T1000 (cell line): Measurements from ENCODE around the gene EFCAB6.

Experiments
- DNase-seq: peaks from one replicate; lab custom pipeline; 2025; ENCODE audit warnings: mixed read lengths; lab: John Stamatoyannopoulos, UW

Gene EFCAB6

DNA sequence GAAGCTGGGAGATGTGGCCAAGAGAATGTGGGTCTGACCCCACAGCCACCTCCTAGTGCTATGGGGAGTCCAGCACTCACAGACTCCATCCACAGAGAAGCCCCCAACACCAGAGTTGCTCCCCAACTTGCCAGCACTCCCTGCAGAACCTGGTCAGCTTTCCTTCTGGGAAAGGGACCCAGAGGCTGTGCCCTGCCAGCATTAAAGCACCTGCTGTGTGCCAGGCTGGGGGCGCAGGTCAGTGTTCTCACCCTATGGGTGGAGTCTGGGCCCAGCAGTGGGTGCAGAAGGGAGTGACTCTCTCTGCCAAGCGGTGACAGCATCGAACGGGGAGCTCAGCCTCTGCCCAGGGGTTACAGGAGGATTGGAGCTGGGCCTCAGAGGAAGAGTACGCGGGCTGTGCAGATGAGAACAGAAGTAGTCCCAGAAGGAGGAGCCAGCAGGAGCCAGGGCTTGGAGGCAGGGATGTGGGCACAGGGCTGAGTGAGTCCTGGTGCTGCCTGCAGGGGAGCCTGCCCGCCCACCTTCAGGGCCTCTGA is 285.9 kb downstream of the EFCAB6 start:
- no peak for DNase-seq

DNA sequence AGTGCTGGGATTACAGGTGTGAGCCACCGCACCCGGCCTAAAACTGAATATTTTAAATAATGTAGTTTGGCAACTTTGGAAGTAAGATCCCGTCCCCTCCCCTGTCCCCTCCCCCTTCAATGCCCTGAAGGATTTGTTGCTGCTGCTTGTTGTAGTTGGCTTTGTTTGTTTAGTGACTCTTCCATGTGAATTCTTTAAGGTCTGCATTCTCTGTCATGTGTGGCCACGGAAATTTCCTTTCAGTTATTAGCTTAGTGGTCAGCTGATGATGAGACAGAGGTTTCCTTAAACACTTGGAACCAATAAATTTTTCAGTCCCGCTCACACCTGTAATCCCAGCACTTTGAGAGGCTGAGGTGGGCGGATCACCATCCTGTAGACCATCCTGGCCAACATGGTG is 290.4 kb downstream of the EFCAB6 start:
- no peak for DNase-seq

DNA sequence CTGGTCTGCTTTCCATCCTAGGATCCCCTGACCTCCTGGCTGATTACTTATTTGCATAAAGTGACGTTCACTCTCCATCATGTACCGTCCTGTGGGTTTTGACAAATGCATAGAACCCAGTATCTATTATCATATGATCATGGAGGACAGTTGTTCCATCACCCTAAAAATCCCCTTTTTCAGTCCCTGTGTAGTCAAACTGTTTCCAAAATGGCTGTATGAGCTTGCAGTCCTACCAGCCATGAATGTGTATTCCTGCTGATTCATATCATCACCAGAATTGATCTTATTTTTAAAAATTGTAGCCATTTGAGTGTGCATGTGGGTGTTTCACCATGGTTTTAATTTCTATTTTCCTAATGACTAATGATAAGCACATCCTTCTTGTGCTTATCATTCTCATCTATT is 291.5 kb downstream of the EFCAB6 start:
- DNase-seq, result no peak

DNA sequence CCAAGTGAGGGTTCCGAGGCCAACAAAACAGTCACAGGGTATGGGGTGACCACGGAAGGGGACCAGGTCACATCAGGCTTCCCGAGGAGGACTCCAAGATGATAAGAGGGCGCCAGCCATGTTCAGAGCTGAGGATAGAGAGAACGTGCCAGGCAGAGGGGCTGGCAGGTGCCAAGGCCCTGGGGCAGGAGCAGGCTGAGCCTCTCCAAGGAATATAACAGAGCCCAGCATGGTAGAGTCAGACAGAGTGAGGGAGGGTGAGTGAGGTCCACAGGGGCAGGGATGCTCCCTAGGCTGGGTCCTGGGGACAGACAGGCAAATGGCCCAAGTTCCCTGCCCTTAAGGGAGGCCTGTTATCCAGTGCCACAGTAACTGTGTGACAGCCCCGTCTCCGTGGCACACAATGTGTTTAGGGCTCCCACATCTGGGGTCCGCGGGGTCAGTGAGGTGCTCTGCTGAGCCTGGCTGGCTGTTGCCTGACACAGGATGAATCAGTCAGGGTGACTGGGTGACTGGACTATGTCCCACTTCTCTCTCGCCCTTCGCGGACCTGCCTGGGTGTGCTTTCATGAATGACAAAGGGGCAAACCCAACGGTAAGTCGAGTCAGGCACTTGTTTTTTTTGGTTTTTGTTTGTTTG is 295.0 kb downstream of the EFCAB6 start:
- no peak for DNase-seq

DNA sequence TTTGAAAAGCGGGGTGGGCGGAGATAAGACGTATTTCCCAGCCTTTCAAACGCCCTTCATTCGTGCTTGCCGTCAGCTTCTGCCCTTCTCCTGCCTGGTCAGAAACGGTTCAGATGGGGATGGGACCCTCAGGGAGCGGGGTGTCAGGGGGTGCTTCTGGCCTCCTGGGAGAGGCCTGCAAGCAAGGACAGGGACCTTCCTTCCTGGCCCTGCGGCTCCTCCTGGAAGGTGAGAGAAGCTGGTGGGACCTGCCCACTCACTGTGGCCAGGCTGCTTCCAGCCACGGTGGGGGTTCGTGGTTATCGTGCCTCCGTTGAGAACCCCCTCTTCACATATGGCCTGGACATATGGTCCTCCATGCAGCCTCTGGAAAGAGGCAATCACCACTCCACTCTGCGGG is 295.7 kb downstream of the EFCAB6 start:
- no peak for DNase-seq

DNA sequence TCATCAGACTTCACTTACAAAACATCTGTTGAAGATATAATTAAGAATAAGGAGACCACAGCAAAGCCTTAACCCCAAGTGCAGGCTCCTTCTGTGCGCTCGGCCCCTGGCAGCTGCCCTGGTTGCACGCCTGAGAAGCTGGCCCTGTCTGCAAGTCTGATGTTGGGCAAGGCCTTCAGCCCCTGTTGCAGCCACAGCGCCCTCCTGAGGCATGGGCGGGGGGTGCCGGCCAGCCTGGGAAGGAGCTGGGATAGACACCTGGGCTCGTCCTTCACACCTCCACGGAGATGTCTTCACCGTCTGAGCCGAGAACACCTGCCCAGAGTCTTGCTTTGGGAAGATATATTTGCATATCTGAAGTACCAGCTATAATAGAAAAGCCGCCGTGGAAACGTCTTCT is 296.2 kb downstream of the EFCAB6 start:
- DNase-seq, result no peak

DNA sequence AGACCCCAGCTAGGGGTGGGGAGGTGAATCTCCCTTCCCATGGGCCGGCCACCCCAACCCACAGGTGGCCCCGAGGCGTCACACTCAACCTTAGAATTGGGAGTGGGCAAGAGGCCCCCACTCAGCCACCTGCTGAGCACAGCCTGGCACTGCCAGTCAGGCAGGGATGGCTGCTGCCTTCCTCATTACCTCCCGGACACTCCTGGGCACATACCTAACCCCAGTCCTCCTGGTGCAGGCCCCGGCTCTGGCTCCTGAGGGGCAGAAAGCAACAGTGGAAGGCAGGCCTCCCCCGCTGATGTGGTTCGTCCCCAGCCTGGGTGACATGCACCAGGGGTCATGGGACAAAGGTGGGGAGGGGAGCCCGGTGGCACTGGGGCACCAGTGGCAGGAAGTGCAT is 296.7 kb downstream of the EFCAB6 start:
- no peak for DNase-seq

DNA sequence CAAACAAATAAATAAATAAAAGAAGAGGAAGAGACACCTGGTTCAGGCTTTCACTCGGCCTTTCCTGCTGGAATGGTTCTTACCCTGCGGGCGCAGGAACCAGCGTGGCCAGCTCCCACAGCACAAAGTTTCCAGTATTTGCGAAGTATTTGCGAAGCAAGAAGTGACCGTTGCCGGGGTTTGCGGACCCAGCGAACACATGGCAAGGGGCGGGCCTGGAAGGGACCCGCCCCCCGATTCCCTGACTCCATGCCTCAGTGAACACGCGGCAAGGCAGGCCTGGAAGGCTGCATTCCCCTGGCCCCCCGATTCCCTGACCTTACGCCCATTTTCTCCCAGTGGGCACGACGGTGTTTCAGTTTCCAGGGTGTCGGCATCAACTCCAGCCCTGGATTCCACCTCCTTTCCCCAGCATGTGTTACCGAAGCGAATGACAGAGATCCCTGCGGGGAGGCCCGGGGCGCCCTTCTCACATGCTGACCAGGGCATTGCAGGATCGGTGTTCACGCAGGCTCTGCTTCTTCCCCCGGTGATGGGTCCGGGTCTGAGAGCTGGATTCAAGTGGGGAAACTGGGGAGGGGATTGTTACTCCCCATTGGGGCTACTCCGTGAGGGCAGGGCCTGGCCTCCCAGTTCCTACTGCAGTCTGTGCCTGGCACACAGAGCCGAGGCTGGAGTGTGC is 297.5 kb downstream of the EFCAB6 start:
- DNase-seq, result no peak

DNA sequence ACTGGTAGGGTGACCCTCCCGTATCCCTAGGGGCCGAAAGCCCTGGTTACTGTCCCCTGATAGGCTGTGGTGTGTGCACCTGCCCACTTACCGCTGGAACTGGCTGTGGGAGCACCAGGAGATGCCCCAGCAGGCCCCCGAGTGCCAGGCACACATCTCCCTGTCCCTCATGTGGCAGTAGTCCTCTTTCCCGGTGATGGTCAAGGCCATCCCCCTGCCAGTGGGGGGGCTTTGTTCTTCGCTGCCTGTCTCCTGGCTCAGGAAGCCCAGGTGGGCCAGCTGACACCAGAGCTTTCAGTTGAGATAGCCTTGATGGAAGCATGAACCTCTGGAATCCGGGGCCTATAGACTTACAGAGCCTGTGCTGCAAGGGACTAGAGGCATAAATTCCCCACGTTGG is 299.8 kb downstream of the EFCAB6 start:
- DNase-seq, result no peak

DNA sequence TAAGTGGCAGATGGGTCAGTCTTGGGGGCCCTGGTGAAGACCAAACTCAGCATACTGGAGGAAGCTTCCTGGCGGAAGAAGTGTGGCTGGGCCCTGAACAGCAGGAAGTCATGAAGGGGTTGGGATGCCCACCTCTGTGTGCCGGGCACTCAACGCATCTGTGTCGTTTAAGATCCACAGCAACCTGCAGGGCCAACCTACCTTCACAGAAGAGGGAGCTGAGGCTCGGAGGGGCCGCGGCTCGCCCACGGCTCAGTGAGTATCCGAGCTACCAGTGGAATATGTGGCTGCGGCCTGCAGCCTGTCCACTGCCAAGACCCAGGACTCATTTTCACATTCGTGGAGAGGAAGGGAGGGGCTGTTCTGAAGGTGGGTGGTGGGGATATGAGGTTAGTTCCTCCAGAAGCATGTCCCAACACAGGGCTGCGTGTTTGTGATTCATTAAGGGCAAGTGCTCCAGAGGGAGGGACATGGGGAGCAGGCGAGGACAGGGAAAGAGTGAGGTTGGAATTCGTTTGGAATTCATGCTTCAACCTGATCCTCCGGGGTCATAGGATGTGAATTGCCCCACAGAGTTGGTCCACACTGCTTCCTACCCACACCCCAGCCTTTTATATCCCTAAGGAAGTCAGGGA is 300.7 kb downstream of the EFCAB6 start:
- DNase-seq, result no peak

DNA sequence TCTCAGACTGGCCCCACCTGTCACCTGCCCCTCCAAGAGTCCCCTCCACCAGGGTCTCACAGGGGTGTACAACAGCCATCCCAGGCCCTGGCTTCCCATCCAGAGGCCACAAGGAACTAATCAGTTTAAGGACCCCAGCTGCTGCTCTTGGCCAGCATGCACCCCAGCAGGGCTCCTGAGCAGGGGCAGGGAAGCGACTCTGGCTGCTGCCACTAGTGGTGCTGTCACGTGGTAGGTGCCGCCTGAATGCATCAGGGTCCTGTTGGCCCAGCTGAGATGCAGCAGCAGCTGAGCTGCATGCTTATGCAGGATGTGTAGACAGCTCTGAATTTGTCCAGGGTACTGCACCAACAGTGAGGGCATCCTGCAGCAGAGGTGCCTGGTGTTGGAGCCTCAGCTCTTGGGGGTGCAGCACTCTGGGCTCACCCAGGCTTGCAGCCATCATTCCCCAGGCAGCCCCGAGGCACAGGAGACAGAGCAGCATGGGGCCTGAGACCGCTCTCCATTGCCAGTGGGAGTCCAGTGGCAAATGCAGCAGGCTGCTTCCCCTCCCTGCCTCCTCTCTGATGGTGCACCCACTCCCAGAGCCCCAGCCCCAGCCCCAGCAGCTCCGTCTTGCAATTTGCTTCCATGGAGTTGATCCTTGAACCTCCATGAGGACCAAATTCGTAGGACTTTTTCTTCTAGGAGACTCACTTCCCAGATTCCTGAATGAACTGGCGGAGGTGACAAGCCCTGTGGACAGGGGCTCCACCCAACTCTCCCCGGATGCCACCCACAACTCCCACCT is 301.6 kb downstream of the EFCAB6 start:
- no peak for DNase-seq

DNA sequence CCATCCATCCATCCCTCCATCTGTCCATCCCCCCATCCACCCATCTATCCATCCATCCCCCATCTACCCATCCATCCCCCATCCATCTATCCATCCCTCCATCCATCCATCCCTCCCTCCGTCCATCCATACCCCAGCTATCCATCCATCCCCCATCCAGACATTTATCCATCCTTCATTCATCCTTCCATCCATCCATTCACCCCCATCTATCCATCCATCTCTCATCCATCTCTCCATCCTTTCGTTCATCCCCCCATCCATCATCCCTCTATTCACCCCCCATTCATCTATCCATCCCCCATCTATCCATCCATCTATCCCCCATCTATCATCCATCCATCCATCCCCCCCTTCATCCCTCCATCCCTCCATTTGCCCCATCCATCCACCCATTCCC is 302.8 kb downstream of the EFCAB6 start:
- DNase-seq, result no peak

DNA sequence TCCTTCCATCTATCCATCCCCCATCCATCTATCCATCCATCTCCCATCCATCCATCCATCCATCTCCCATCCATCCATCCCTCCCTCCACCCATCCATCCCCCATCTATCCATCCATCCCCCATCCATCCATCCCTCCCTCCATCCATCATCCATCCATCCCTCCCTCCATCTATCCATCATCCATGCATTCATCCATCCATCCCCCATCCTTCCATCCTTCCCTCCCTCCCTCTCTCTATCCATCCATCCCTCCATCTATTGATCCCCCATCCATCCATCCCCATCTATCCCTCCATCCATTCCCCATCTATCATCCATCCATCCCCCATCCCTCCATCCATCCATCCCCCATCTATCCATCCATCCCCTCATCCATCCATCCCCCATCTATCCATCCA is 303.6 kb downstream of the EFCAB6 start:
- DNase-seq, result no peak

DNA sequence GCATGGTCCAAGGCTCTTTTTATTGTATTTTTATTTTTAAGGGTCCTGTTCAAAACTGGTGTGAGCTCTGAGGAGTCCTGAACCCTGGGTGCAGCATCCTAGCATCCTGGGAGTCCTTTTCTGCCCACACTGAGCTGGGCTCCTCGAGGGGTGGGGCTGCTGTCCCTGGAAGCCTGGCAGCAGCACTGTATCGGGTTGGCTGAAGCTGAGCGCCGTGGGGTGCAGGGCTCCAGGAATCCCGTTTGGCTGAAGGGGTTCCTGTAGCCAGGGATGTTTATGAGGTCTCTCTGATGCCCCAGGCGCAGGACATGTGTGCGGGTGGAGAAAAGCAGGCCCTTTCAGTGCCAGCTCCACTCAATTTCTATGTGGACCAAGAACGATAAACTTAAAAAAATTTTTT is 304.9 kb downstream of the EFCAB6 start:
- no peak for DNase-seq

DNA sequence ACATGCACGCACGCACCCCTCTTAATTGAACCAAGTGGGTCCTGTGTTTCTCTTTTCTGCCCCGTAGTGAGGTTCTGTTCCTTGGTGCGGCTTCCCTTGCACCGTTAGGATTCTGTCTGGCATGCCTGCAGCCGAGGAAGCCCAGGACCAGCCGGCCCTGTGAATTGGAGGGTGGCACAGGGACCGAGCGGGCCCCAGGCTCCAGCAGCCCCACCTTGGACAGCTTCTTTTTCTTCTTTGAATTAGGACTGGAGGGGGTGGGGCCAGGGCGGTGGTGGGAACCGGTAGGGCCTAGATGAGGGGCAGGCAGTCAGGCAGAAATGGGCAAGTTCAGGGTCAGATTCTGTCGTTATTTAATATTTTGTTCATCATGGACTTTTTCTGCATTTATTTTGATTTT is 305.6 kb downstream of the EFCAB6 start:
- DNase-seq, result no peak

DNA sequence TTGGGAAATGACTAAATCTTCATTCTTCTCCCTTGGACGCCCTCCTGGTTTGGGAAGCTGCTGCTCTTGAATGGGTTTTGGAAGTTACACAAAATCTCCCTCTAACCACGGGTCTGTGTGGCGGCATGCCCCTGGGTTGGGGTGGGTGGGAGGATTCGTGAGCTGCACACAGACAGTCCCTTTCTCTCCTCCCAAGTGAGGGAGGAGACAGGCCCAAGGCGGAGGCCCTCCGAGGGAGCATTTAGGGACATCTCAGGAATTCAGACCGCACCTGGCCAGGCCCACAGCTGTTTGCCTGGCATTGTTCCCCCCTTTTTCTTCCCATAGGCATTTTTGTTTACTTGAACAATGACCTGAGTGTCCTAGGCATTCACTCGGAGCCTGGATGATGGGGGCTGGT is 306.2 kb downstream of the EFCAB6 start:
- DNase-seq, result no peak

DNA sequence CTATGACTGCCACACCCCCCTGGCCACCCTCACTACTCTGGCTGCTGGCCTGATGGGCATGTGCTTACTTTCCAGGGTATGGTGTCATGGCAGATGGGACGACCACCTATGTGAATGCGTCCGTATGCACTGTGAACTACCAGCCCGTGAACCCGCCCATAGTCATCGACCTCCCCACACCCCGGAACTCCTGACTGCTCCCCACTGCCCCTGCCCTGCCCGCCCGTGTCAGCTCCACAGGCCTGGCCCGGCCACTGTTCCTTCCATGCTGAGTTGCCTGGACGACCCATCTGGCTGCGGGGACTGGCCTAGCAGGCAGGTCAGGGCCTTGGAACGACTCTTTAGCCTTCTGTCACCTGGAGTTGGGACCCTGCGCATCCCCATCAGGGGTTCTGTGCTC is 306.7 kb downstream of the EFCAB6 start:
- no peak for DNase-seq

DNA sequence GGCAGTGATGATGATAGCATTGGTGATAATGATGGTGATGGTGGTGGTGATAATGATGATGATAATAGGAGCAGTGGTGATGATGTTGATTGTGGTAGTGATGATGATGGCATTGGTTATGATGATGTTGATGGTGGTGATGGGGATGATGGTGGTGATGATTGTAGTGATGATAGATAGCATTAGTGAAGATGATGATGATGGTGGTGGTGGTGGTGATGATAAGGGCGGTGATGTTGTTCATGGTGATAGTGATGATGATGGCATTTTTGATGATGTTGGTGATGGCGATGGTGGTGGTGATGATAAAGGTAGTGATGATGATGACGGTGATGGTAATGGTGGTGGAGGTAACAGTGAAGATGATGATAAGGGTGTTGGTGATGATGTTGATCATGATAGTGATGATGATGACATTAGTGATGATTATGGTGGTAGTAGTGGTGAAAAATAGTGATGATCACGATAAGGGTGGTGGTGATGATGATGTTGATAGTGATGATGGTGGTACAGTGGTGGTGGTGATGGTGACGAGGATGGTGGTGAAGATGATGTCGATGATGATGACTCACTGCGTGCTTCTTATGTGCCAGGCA is 307.3 kb downstream of the EFCAB6 start:
- no peak for DNase-seq

DNA sequence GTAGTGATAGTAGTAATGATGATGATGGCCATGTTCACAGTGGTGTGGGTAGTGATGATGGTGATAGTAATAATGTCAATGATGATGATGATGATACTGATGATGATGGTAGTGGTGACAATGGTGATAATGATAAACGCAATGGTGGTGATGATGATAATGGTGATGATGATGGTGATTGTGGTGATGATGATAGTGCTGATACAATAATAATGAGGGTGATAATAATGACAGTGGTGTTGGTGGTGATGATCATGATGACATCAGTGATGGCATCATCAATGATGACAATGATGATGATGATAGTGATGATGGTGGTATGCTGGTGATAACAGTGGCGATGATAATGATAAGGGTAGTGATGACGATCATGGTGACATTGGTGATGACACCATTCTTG is 308.0 kb downstream of the EFCAB6 start:
- DNase-seq, result no peak

DNA sequence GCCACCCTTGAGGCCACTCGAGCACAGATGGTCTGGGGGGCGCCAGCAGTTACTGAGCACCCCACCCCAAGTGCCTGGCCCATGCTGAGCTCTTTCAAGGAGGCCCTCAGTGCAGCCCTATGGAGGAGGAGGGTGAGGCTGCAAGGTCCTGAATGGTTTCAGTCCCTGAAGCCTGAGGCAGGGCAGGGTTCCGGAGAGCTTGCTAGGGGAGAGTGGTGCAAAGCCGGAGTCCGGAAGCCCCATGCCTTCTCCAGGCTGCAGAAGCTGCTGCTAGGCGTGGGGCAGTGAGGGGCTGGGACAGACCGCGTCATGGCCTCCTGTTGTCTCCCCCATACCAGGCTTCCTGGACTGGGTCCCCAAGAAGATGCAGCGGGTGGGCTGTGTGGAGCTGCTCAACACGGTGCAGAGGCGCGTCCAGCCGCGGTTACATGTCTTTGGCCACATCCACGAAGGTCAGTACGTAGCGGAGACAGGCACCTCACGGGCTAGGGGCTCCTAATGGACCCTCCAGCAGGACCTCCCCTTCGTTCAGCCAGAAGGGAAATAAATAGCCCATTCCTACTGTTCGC is 309.7 kb downstream of the EFCAB6 start:
- DNase-seq, result no peak

DNA sequence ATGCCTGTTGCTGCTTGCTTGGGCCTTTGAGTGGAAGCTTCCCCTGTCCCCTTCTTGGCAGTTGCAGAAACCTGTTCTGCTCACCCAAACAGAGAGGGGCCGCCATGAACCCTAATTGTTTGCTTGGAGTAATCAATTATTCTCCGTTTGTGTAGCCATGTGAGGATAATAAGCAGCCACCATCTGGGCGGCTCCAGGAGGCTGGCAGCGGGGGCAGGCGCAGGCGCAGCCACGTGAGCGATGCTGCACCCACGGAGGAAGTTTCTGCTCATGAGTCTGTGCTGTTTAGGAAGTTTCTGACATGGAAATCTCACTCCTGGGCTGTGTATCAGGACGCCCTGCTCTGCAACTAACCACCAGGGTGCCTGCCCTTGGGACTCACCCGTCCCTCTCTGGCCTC is 310.2 kb downstream of the EFCAB6 start:
- no peak for DNase-seq
